T-helper 17 cell (primary cell): ENCODE measurements around the gene OAS3. TPM values are rescaled to one million over a fixed set of nuclear protein-coding genes. Genes with fewer than 3 reads are reported as not detected.

Source experiments
- ATAC-seq: fragments of 150-1000 bp; cut with Tn5 transposase; 2 replicates; pipeline ENCODE4 v1.10.0; 2021; ENCODE audit warnings: mild to moderate bottlenecking, moderate library complexity
- DNase-seq, 3 donors: peaks; one replicate each; pipeline versions ENCODE4 v3.0.0 to v3.0.0-alpha.2; 2020 to 2021
- H3K9me3 ChIP-seq: one replicate; pipeline ENCODE4 v1.7.0; 2013; ENCODE audit warnings: low read length, mild to moderate bottlenecking; ENCODE audit not compliant: control insufficient read depth, poor library complexity, severe bottlenecking
- H3K27ac Mint-ChIP-seq: one replicate; pipeline ENCODE4 v1.8.0; 2022; ENCODE audit warnings: mild to moderate bottlenecking, moderate library complexity, mixed read lengths
- H3K27me3 Mint-ChIP-seq: one replicate; pipeline ENCODE4 v1.8.0; 2022; ENCODE audit warnings: mixed read lengths
- H3K36me3 Mint-ChIP-seq: one replicate; pipeline ENCODE4 v1.8.0; 2022; ENCODE audit warnings: low read depth, mixed read lengths
- H3K4me1 Mint-ChIP-seq: one replicate; pipeline ENCODE4 v1.8.0; 2022; ENCODE audit warnings: mild to moderate bottlenecking, mixed read lengths
- H3K4me3 Mint-ChIP-seq: one replicate; pipeline ENCODE4 v1.8.0; 2022; ENCODE audit warnings: mild to moderate bottlenecking, moderate library complexity, mixed read lengths
- total RNA-seq, 4 donors: library from RNA in 2 of 4; stranded (reverse) in 2 of 4; gene quantifications; one replicate each; pipeline ENCODE4 v1.2.3 and lab custom pipeline; 2022 to 2026

The OAS3 gene, protein sequence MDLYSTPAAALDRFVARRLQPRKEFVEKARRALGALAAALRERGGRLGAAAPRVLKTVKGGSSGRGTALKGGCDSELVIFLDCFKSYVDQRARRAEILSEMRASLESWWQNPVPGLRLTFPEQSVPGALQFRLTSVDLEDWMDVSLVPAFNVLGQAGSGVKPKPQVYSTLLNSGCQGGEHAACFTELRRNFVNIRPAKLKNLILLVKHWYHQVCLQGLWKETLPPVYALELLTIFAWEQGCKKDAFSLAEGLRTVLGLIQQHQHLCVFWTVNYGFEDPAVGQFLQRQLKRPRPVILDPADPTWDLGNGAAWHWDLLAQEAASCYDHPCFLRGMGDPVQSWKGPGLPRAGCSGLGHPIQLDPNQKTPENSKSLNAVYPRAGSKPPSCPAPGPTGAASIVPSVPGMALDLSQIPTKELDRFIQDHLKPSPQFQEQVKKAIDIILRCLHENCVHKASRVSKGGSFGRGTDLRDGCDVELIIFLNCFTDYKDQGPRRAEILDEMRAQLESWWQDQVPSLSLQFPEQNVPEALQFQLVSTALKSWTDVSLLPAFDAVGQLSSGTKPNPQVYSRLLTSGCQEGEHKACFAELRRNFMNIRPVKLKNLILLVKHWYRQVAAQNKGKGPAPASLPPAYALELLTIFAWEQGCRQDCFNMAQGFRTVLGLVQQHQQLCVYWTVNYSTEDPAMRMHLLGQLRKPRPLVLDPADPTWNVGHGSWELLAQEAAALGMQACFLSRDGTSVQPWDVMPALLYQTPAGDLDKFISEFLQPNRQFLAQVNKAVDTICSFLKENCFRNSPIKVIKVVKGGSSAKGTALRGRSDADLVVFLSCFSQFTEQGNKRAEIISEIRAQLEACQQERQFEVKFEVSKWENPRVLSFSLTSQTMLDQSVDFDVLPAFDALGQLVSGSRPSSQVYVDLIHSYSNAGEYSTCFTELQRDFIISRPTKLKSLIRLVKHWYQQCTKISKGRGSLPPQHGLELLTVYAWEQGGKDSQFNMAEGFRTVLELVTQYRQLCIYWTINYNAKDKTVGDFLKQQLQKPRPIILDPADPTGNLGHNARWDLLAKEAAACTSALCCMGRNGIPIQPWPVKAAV
- 10 to 100 TPM; 26.6 to 28.6 TPM for total RNA-seq
- 20.3 to 44.3 reads per million in 2 donors for total RNA-seq (lab: John Stamatoyannopoulos, UW)

DNA sequence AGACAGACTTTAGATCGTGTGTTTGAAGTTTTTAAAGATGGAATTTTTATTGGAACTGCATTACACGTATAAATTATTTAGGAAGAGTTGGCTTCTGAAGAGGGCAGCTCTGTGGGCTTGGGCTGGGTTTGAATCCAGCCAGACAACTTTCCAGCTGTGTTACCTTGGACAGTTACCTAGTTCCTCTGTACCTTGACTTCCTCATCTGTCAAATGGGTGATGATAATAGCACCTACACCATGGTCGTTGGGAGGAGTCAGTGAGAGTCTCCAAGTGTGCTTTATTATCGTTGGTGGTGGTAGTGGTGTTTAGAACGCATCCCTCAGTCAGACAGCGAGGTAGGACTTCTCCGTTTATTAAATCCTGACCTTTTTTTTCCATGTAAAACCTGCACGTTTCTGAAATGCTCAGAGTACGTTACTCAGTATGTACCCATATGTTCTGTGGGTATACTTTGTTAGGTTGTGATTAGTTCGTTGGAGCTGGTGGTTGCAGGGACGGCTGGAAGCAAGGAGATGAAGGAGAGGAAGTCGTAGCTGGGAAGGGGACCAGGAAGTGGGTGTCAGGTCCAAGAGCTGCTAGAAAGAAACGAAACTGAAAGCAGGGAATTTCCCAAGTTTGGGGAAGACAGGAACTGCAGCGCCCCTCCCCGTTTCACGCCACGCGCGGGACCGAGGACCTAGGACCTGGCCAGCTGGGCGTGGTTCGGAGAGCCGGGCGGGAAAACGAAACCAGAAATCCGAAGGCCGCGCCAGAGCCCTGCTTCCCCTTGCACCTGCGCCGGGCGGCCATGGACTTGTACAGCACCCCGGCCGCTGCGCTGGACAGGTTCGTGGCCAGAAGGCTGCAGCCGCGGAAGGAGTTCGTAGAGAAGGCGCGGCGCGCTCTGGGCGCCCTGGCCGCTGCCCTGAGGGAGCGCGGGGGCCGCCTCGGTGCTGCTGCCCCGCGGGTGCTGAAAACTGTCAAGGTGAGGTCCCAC, at the start of gene OAS3:
Gene OAS3, plus strand, starts transcription at position 734 of the 979 bp plus-strand sequence. Its CDS starts 57 bp downstream, at position 791.
- Mint-ChIP-seq H3K27ac (peak within 1 kb of the TSS; percentile 98), H3K27me3 (no peaks in the 10 kb centered on the region), H3K4me3 (peak within 1 kb of the TSS; percentile 99), H3K4me1 (peaks cover 27% of the 10 kb centered on the region), H3K36me3 (peaks cover 2% of the 10 kb centered on the region)
- ATAC-seq = peak; percentile 81
- H3K9me3 ChIP-seq = no peaks in the 10 kb centered on the region
- peak; percentile 51 to 67 (median 66) for DNase-seq

DNA sequence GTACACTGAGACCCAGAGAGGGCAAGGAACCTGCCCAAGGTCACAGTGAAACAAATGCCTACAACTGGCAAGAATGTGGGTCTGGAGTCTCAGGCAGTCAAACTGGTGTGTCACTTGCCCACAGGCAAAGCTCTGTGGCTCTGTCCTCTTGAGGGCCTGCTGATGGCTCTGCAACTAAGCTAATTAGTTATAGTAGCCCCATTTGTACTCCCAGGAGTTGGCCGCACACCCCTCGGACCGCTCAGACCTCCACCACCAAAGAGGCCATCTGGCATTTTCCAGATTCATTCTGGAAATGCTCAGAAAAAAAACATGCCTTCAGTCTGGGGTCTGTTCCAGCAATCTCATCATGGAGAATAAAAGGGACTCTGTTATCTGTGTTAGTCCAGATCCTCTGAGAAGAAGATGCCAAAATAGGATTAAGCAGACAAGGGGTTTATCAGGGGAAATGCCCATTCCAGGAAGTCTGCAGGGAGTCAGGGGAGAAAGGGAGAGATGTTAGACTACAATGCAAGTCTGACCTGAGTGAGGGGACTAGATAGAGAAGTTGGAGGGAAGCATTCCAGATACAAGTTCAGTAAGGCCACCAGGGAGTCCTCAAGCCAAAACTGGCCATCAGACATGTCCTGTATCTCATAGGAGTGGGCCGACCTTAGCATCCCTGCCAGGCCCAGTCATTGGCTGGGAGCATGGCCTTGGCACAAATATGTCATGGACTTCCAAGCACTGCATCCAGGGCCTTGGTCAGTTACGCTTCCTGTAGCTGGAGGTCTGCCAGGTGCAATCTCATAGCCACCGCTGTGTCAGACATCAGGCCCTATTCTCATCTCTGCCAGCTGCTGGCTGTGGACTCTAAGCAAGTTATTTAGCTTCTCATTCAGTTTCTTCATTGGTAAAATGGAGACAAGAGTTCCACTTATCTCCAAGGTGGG, 46.9 kb upstream of the OAS3 start:
- ATAC-seq = no peak
- no peaks in the 10 kb centered on the region for H3K4me1 Mint-ChIP-seq
- no peaks in the 10 kb centered on the region for H3K9me3 ChIP-seq
- no peak overlapping the region for H3K27ac Mint-ChIP-seq
- DNase-seq = no peak
- H3K36me3 Mint-ChIP-seq = no peaks in the 10 kb centered on the region
- H3K27me3 Mint-ChIP-seq = peaks cover 19% of the 10 kb centered on the region
- no peak overlapping the region for H3K4me3 Mint-ChIP-seq

DNA sequence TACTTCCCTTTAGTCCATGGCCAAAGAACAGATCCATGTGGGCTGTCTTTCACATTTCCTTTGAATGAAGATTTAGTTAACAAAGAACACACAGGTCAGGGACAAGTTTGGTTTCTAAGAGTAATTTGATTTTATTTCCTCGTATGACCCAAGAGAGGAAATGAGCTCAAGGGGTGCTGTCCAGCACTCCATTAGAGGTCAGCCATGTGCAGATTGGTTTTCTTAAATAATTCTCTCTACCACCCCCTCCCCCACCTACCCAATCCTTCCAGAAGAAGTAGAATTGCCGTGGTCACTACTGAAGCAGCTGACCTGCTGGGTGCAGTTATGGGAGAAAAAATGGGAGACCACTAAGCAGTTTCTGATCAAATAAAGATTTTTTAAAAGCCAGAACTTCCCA, 45.4 kb upstream of the OAS3 start:
- peaks cover 4% of the 10 kb centered on the region for H3K36me3 Mint-ChIP-seq

DNA sequence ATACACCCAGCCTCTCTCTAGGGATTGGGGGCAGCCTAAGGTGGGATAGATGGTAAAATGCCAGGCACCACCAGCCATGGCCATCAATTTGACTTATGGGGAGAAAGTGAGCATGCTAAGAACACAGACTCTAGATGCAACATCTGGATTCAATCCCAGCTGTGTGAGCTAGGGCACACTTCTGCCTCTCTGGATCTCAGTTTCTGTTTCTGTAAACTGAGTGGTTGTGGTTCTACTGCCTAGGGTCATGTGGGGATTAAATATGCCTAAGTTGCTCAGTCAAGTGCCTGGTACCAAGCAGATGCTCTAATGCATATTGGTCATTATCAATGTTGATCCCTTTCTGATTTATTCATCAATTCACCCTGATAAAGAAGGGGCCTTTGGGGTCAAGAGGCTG, 44.1 kb upstream of the OAS3 start:
- no peaks in the 10 kb centered on the region for H3K4me1 Mint-ChIP-seq
- H3K27ac Mint-ChIP-seq = no peak overlapping the region
- H3K4me3 Mint-ChIP-seq = no peak overlapping the region
- peaks cover 4% of the 10 kb centered on the region for H3K36me3 Mint-ChIP-seq
- DNase-seq = no peak
- no peak for ATAC-seq
- no peaks in the 10 kb centered on the region for H3K9me3 ChIP-seq
- peaks cover 39% of the 10 kb centered on the region for H3K27me3 Mint-ChIP-seq

More for the DNA sequence above, 45.4 kb upstream of the OAS3 start:
- Mint-ChIP-seq H3K27me3 (peaks cover 30% of the 10 kb centered on the region), H3K27ac (no peak overlapping the region), H3K4me1 (no peaks in the 10 kb centered on the region), H3K4me3 (no peak overlapping the region)
- ATAC-seq (no peak), DNase-seq (no peak)
- H3K9me3 ChIP-seq = no peaks in the 10 kb centered on the region

DNA sequence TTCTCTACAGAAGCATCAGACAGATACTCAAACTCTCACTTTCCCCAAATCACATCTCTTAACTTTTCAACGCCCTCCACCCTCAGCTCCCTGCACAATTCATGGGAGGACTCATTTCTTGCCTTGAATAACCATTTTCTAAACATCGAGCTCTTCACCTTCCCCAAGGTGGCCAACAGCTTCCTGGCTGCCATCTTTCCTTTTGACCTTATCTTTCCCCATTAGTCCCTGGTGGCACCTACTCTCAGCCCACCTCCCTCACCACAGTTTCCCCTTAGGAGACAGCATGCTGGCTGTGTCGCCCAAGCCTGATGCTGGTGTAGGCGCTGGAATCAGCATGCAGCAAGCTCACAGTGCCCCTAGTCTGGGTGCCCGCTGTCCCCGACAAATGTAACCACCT, 39.9 kb upstream of the OAS3 start:
- H3K9me3 ChIP-seq = no peaks in the 10 kb centered on the region
- ATAC-seq = no peak
- H3K4me1 Mint-ChIP-seq = peaks cover 12% of the 10 kb centered on the region
- H3K27ac Mint-ChIP-seq = no peak overlapping the region
- no peak for DNase-seq
- no peak overlapping the region for H3K4me3 Mint-ChIP-seq
- peaks cover 4% of the 10 kb centered on the region for H3K36me3 Mint-ChIP-seq
- peaks cover 33% of the 10 kb centered on the region for H3K27me3 Mint-ChIP-seq

DNA sequence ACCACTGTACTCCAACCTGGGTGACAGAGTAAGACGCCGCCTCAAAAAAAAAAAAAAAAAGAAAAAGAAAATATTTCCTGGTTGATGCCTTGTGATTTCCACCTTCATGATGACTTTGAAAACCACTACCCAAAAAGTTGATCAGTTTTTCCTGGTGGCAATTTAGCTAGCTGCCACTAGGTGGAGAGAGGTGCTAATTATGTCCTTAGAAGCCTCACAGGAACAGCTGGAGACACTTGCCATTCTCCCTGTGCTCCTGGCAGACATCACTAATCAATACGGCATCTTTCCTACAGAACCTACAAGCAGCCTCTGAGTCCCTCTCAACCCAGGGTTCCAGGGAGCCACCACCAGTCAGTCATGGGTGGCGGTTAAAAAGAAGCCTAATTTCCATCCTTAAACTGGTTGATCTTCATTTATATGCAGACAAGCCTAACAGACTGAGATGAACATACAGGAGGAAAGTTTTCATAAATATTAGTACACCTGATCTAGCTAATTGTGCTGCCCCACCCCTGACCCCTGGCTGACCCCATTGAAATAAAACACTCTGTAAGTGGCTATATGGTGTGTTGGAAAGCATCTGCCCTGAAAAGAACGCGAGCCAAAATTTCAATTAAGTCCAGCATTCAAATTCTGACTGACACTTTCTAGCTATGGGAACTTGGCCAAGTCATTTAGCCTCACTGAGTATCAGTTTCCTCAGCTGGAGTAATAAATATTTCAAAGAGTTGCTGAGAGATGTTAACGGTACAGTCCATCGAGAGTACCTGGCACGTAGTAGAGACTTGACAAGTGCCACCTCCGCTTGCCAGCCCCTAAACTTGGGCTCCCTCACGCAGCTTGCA, 37.8 kb upstream of the OAS3 start:
- peak; percentile 69 for ATAC-seq
- no peaks in the 10 kb centered on the region for H3K9me3 ChIP-seq
- Mint-ChIP-seq H3K4me1 (peaks cover 23% of the 10 kb centered on the region), H3K27ac (no peak overlapping the region), H3K4me3 (no peak overlapping the region), H3K27me3 (peaks cover 33% of the 10 kb centered on the region), H3K36me3 (peaks cover 4% of the 10 kb centered on the region)
- no peak for DNase-seq

DNA sequence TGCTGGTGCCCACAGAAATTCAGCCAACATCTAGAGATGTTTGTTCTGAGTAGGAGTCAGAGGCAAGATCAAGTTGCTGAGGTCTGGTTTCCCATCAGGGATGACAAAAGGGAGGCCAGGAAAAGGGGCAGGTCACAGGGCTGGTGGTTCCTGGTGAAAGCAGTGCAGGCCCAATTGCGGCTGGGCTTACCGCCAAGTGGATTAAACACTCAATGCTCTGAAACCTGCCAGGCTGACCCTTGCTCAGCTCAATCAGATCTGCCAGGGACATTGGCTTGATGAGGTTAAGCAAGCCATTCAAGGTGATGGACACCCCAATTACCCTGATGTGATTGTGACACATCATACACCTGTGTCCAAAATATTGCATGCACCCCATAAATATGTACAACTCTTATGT, 37.0 kb upstream of the OAS3 start:
- H3K9me3 ChIP-seq = no peaks in the 10 kb centered on the region
- peaks cover 24% of the 10 kb centered on the region for H3K4me1 Mint-ChIP-seq
- no peak overlapping the region for H3K4me3 Mint-ChIP-seq
- no peak for ATAC-seq
- no peak for DNase-seq
- H3K27ac Mint-ChIP-seq = no peak overlapping the region
- peaks cover 28% of the 10 kb centered on the region for H3K27me3 Mint-ChIP-seq
- H3K36me3 Mint-ChIP-seq = peaks cover 4% of the 10 kb centered on the region

DNA sequence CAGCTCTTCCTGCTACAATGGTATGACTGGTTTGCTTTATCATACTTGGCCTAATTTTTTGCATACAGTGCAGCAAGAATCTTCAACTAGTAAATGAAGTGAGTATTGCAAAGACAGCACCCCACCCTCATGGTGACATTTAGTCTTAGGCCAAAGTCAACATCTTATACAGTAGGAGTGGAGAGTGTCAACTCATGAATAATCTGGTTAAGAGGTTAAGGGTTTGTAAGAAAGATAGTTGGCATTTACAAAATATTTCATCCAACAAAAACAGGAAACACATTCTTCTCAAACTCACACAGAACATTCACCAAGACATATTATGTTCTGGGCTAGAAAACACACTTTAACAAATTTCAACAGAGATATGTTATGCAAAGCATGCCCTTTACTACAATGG, 33.7 kb upstream of the OAS3 start:
- H3K9me3 ChIP-seq = no peaks in the 10 kb centered on the region
- H3K27ac Mint-ChIP-seq = peak overlapping the region; percentile 93
- peaks cover 55% of the 10 kb centered on the region for H3K4me1 Mint-ChIP-seq
- ATAC-seq (no peak), DNase-seq (no peak)
- no peaks in the 10 kb centered on the region for H3K36me3 Mint-ChIP-seq
- H3K27me3 Mint-ChIP-seq = no peaks in the 10 kb centered on the region
- H3K4me3 Mint-ChIP-seq = peak overlapping the region; percentile 5

DNA sequence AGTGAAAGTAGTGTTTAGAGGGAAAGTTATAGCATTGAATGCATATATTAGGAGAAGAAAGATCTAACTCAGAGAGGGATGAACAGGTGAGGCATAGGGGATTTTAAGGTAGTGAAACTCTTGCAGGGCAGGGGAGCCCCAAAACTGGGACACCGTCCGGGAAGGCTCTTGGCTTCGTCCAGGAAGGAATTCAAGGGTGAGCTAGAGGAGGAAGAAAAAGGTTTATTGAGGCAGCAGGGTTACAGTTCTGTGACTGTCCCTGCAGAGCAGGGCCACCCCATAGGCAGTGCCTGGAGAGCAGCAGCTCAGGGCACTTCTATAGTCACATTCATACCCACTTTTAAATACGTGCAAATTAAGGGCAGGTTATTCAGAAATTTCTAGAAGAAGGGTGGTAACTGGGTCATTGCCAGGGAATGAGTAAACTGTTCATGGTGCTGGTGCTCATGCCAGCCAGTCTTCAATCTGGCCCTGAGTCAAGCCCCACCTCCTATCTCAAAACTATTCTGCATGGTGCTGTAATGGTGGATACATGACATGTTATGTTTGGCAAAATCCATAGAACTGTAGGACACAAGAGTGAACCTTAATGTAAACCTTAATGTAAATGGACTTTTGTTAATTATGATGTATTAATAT, 32.7 kb upstream of the OAS3 start:
- Mint-ChIP-seq H3K4me3 (peak overlapping the region; percentile 71), H3K27me3 (no peaks in the 10 kb centered on the region), H3K27ac (peak overlapping the region; percentile 93), H3K4me1 (peaks cover 61% of the 10 kb centered on the region), H3K36me3 (peaks cover 2% of the 10 kb centered on the region)
- no peak for ATAC-seq
- H3K9me3 ChIP-seq = no peaks in the 10 kb centered on the region
- no peak for DNase-seq

DNA sequence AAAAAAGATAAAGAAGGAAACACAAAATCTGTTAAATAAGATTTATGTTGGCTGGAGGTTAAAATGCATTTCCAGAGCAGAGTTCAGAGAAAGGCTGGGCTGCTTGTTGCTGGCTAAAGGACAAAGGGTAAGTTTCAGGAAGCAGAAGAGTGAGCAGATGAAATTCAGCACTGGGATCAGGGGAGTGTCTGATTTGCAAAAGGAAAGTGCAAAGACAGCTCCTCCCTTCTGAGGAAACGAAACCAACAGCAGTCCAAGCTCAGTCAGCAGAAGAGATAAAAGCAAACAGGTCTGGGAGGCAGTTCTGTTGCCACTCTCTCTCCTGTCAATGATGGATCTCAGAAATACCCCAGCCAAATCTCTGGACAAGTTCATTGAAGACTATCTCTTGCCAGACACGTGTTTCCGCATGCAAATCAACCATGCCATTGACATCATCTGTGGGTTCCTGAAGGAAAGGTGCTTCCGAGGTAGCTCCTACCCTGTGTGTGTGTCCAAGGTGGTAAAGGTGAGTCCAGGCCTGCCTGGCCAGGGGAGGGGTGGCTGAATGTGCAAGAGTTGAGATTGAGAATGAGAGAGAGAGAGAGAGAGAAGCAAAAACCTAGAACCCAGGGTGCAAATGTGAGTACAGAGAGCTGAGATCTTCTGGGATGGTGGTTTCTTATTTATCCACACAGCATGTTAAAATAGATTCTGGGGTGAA, 31.4 kb upstream of the OAS3 start, which contains the start of gene OAS1:
Gene OAS1, plus strand, starts transcription at position 251 of the 703 bp plus-strand sequence. Its CDS starts 78 bp downstream, at position 329.
- Mint-ChIP-seq H3K36me3 (peaks cover 3% of the 10 kb centered on the region), H3K4me1 (peaks cover 68% of the 10 kb centered on the region), H3K4me3 (peak within 1 kb of the TSS; percentile 100), H3K27me3 (no peaks in the 10 kb centered on the region), H3K27ac (peak within 1 kb of the TSS; percentile 96)
- no peak for DNase-seq
- ATAC-seq = peak; percentile 74
- H3K9me3 ChIP-seq = no peaks in the 10 kb centered on the region
